Neural crest cell (in vitro differentiated cells): Measurements from ENCODE around the gene TANC1. TPM values are rescaled to one million over a fixed set of nuclear protein-coding genes. Genes with fewer than 3 reads are reported as not detected.

ENCODE experiments used
- DNase-seq: peaks from one replicate; pipeline ENCODE4 v3.0.0; 2021; ENCODE audit warnings: low read depth, mixed read lengths, low spot score
- H3K27ac Mint-ChIP-seq: one replicate; pipeline ENCODE4 v1.8.0; 2021; ENCODE audit warnings: mild to moderate bottlenecking, mixed read lengths; ENCODE audit not compliant: unreplicated experiment
- H3K27me3 Mint-ChIP-seq: 2 replicates; pipeline ENCODE4 v1.8.0; 2021; ENCODE audit warnings: low read depth, mild to moderate bottlenecking, mixed read lengths
- H3K36me3 Mint-ChIP-seq: 2 replicates; pipeline ENCODE4 v1.8.0; 2021; ENCODE audit warnings: low read depth, mild to moderate bottlenecking, mixed read lengths
- H3K4me1 Mint-ChIP-seq: 2 replicates; pipeline ENCODE4 v1.8.0; 2021; ENCODE audit warnings: mixed read lengths
- H3K4me3 Mint-ChIP-seq: one replicate; pipeline ENCODE4 v1.8.0; 2021; ENCODE audit warnings: mild to moderate bottlenecking, mixed read lengths
- H3K9me3 Mint-ChIP-seq: 2 replicates; pipeline ENCODE4 v1.8.0; 2021; ENCODE audit warnings: mixed read lengths
- CTCF ChIP-seq: fragments of 200-600 bp; sonication (generic); conservative IDR thresholded peaks from 2 replicates; pipeline ENCODE4 v1.5.0; 2021; ENCODE audit warnings: antibody characterized with exemption, mild to moderate bottlenecking
- total RNA-seq: library from RNA; stranded (reverse); gene quantifications from 2 replicates; pipeline ENCODE4 v1.2.1, GENCODE V29; 2021

TANC1 gene
- total RNA-seq, 1 donor from 2014 or later, result 13.2 TPM

DNA sequence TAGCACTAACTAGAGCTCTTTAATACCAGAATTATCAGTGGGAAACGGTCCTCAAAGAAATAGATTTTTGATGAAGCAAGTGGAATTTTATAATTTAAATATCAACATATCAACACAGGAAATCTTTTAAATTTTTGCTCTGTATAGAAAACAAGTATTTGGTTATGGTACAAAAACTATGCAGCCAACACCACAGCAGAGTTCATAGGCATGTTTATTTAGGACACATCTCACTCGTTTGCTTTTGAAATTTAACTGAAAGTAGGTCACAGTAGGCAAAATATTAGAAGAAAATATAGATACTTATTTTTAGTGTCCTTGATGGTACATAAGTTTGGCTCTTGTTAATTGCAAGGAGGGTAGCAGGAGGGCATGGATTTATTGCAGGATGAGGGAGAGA, 34.3 kb upstream of the TANC1 start:
- Mint-ChIP-seq H3K27me3 (no peaks in the 10 kb centered on the region), H3K27ac (no peak overlapping the region), H3K4me3 (no peak overlapping the region), H3K9me3 (peaks cover 7% of the 10 kb centered on the region), H3K4me1 (peaks cover 14% of the 10 kb centered on the region), H3K36me3 (no peaks in the 10 kb centered on the region)
- DNase-seq, result no peak
- TF ChIP-seq CTCF, result no peak

GRCh38 chr2:158935617-158936016, 32.8 kb upstream of the TANC1 start:
- Mint-ChIP-seq H3K27me3 (no peaks in the 10 kb centered on the region), H3K9me3 (no peaks in the 10 kb centered on the region), H3K4me3 (no peak overlapping the region), H3K4me1 (peaks cover 14% of the 10 kb centered on the region), H3K27ac (peak overlapping the region; percentile 15), H3K36me3 (no peaks in the 10 kb centered on the region)
- DNase-seq, result no peak
- no peak for TF ChIP-seq CTCF

DNA sequence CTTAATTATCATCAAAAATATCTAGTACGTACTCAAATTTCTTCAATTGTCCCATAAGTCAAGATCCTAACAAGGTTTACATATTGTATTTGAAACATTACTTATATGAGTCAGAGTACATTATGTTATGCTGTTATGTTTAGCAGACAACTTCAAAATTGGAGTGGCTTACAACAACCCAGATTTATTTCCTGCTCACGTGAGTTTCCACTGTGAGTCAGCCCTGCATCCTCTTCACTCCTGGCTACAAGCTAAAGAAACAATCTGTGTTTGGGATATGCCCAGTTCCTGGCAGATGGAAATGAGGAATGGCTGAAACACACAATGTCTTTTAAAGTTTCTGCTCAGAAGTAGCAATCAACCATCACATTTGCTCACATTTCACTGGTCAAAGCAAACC, 31.5 kb upstream of the TANC1 start:
- Mint-ChIP-seq H3K27ac (no peak overlapping the region), H3K4me1 (peaks cover 3% of the 10 kb centered on the region), H3K36me3 (no peaks in the 10 kb centered on the region), H3K4me3 (no peak overlapping the region), H3K9me3 (no peaks in the 10 kb centered on the region), H3K27me3 (no peaks in the 10 kb centered on the region)
- no peak for TF ChIP-seq CTCF
- no peak for DNase-seq

- Mint-ChIP-seq H3K4me3 (no peak overlapping the region), H3K27ac (no peak overlapping the region), H3K4me1 (no peaks in the 10 kb centered on the region), H3K27me3 (no peaks in the 10 kb centered on the region), H3K9me3 (no peaks in the 10 kb centered on the region), H3K36me3 (no peaks in the 10 kb centered on the region)
- no peak for DNase-seq
- no peak for TF ChIP-seq CTCF
Measured at GRCh38 chr2:158940356-158940755, 28.1 kb upstream of the TANC1 start.

GRCh38 chr2:158943973-158944372, 24.5 kb upstream of the TANC1 start:
- H3K4me1 Mint-ChIP-seq, result no peaks in the 10 kb centered on the region
- H3K9me3 Mint-ChIP-seq, result no peaks in the 10 kb centered on the region
- no peak overlapping the region for H3K4me3 Mint-ChIP-seq
- no peak for DNase-seq
- no peaks in the 10 kb centered on the region for H3K27me3 Mint-ChIP-seq
- no peak for TF ChIP-seq CTCF
- no peaks in the 10 kb centered on the region for H3K36me3 Mint-ChIP-seq
- no peak overlapping the region for H3K27ac Mint-ChIP-seq
